ENCODE data around the gene CALY.

Gene CALY

DNA sequence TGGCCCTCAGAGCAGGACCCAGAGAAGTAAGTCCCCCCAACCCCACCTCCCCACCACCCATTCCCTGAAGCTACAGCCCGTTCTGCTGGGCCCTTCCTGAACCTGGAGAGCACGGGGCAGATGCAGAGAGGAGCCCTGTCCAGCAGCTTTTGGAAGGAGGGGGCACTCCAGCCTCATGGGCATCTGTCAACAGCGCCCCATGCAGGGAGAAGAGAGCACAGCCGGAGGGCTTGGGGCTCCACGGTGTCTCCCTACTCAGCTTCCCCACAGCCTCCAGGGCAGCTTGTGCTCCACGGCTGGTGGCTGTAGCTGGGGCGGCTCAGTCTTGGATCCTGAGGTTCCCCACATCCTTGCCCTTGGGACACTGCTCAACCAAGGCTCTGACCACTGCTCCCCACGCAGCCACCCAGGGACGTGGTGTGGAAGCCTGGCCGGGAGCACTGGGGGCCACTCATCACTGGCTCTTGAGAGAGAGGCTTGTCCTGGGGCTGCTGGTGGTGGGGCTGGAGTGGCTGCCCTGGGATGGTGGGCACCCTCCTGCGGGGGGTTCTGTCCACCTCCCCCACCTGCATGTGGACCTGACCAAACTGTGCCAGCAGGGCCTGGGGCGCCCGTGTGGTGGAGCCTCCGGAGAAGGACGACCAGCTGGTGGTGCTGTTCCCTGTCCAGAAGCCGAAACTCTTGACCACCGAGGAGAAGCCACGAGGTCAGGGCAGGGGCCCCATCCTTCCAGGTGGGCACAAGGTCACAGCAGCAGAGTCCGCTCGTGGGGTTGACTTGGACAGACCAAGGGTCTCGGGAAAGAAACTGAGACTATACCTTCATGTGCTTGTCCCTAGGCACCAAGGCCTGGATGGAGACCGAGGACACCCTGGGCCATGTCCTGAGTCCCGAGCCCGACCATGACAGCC lies 15.0 kb upstream of the CALY start:
- no peak for DNase-seq (ENCODE audit: low read depth)

GRCh38 chr10:133350950-133351329 lies 14.2 kb upstream of the CALY start:
- DNase-seq (ENCODE audit: low read depth), result no peak

GRCh38 chr10:133350283-133350949 lies 13.7 kb upstream of the CALY start:
- DNase-seq (ENCODE audit: low read depth), result no peak

- DNase-seq (ENCODE audit: low read depth), result no peak
Observed at GRCh38 chr10:133349577-133350011, 12.9 kb upstream of the CALY start.

GRCh38 chr10:133349160-133349568 lies 12.5 kb upstream of the CALY start:
- DNase-seq (ENCODE audit: low read depth), result no peak

DNA sequence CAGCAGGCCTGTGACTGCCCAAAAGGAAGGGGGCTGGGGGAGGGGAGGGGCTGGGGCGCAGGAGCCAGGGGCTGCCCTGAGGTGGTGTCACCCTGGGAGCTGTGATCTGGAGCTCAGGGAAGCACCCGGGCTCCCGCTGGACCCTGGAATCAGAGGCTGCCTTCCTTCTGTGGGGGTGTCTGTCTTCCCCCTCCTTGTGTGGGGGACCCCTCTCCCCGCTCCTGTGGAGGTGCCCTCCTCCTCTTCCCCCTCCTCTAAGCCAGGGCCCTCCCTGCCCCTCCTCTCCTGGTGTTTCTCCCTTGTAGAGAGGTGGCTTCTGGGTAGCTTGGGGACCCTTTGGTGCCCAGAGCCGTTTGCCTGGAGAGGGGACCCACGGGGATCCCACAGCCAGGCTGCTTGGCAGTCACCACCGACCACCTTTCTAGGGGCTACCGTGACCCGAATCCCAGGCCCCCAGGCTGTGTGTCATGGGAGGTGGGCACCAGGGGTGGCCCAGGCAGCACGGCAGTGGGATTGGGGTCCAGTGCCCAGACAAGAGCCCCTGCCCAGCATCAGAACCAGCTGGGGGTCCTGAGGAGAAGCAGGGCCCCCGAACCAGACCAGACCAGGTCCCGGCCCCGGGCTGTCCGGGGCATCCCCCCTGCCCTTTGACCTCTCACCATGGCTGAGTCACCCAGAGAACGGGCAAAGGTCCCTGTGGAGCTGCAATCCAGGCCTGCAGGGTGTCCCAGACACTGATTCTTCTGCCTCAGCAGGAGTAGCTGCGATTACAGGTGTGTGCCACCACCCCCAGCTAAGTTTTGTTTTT lies 11.2 kb upstream of the CALY start:
- no peak for DNase-seq (ENCODE audit: low read depth)

DNA sequence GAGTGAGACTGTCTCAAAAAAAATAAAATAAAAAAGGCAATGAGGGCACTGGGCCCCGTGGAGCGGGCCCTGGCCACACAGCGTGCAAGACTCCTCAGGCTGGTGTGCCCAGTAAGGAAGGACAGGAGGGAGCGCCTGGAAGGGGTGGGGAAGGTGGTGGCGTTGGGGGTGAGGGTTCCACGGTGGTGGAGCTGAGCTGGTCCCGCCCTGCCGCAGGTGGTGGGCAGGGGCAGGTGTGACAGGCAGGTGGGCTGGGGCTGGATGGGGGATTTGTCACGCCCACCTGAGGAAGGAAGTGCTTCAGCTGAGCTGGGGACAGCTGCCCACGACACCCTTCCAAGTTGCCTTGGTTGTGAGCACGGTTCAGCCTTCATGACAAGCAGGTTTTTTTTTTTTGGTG lies 9.7 kb upstream of the CALY start:
- no peak for DNase-seq (ENCODE audit: low read depth)

- no peak for DNase-seq (ENCODE audit: low read depth)
Observed at GRCh38 chr10:133344236-133344635, 7.5 kb upstream of the CALY start.

- DNase-seq (ENCODE audit: low read depth), result no peak
Observed at GRCh38 chr10:133343558-133343957, 6.9 kb upstream of the CALY start.

- DNase-seq (ENCODE audit: low read depth), result no peak
Observed at GRCh38 chr10:133342942-133343341, 6.2 kb upstream of the CALY start.

GRCh38 chr10:133341983-133342382 lies 5.3 kb upstream of the CALY start:
- no peak for DNase-seq (ENCODE audit: low read depth)

- DNase-seq (ENCODE audit: low read depth), result no peak
Observed at GRCh38 chr10:133339708-133340380, 3.1 kb upstream of the CALY start.

DNA sequence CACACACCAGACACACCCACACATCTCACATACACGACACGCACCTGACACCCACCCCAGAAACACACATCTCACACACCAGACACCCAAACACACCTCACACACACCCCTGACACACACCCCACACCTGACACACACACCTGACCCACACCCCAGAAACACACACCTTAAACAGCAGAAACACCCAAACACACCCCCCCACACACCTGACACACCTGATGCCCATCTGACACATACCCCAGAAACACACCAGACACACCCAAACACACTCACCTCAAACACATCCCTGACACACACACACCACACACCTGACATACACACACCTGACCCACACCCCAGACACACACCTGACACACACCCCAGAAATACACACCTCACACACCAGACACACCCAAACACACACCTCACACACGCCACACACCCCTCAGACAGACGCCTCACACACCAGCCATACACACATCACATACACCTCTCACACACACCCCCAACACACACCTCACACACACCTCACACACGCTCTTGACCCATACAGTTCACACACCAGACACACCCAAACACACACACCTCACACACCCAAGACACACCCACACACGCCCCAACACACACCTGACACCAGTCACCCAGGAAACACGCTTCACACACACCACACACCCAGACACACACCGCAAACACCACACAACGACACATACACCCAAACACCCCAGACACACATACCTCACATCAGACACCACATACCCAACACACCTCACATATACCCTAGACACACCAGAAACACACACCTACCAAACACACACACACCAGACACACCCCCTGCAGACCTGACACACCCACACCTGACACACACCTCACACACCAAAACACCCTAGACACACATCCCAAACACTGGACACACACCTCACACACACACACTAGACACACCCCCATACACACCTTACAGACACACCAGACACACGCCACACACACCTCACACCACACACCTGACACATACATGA lies 1.7 kb upstream of the CALY start:
- no peak for DNase-seq (ENCODE audit: low read depth)

DNA sequence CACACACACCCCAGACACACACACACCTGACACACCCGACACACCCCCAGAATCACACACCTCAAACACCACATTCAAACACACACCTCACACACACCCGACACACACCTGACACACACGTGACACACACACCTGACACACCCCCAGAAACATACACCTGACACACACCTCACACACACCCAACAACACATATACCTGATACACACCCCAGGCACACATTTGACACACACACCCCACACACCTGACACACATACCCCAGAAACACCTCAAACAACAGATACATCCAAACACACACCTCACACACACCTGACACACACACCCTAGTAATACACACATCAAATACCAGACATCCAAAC lies 652 bp upstream of the CALY start:
- DNase-seq (ENCODE audit: low read depth), result no peak

- DNase-seq (ENCODE audit: low read depth), result no peak
Observed at GRCh38 chr10:133336118-133336576, 549 bp downstream of the CALY start.

DNA sequence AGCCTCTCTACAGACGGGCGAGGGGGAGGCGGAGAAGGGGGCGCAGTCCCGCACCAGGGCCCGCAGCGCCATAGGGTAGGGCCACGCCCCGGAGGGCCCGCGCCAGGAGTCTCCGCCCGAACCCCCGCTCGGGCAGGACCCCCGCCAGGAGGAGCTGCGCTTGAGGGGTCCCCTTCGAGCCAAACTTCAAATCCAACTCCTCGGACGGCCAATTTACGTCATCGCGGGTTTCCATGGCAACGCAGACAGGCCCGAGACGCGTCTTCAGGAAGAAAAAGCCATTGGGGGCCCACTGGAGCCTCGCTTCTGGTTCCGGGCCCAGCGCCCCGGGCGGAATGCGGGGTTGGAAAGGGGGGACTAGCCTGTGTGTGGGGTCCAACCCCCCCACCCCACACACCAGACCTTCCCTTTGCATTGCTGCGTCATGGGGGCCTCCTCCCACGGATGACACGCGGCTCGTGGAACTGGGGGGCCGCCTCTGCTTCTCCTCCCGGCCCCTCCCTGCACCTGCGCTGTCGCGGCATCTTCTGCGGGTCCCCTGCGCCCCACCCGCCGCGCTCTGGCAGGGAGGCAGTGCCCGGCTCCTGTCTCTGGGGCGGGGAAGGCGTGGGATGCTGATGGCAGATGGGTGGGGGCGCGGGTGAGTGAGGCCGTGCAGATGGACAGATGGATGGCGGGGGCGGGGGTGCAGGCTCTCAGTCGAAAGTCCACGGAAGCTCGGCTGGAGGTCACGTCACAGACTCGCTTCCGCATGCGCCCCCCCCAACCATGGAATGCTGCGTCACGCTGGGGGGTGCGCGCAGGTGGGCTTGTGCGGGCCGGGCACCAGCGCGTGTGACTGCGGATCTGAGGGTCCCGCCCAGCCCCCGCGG lies 1.2 kb downstream of the CALY start:
- DNase-seq (ENCODE audit: low read depth), result peak; percentile 69

DNA sequence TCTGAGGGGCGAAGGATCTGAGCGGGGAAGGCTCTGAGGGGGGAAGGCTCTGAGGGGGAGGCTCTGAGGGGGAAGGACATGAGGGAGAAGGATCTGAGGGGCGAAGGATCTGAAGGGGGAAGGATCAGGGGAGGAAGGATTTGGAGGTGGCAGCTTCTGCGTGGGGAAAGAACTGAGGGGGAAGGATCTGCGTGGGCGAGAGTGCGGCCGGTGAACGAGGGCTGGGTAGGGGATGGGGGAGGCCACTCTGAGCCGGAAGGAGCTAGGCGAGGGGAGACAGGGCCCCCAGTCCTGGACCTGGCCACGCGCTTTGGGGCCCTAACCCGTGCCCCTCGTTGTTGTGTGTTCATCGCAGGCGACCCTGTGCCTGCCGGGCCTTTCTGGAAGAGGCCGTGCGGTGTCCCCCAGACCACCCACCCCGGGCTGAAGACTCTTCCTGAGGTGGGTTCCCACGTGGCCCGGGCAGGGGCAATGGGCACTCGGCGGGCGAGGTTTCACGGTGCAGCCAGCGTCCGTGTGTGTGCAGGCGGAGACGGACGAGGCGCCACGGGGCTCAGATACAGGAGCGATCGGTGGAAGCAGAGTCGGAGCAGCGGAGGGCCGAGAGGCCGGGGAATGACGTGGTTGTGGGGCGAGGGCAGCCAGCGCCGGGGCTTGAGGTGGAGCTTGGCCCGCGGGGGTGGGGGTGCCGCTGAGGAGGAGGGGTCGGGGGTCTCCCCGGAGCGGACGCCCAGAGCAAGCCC lies 2.0 kb downstream of the CALY start:
- no peak for DNase-seq (ENCODE audit: low read depth)

GRCh38 chr10:133332936-133333699 lies 3.6 kb downstream of the CALY start:
- DNase-seq (ENCODE audit: low read depth), result no peak

All from iris pigment epithelial cell (primary cell).